Activated CD8-positive, alpha-beta memory T cell treated with anti-CD3 and anti-CD28 coated beads, Interleukin-2, amount 50 U/mL, for 1 hour (primary cell): Measurements from ENCODE around the gene HDAC4.

Source experiments
- DNase-seq: peaks from one replicate; pipeline ENCODE4 v3.0.0-alpha.2; 2020; ENCODE audit errors: extremely low read depth

The HDAC4 gene

DNA sequence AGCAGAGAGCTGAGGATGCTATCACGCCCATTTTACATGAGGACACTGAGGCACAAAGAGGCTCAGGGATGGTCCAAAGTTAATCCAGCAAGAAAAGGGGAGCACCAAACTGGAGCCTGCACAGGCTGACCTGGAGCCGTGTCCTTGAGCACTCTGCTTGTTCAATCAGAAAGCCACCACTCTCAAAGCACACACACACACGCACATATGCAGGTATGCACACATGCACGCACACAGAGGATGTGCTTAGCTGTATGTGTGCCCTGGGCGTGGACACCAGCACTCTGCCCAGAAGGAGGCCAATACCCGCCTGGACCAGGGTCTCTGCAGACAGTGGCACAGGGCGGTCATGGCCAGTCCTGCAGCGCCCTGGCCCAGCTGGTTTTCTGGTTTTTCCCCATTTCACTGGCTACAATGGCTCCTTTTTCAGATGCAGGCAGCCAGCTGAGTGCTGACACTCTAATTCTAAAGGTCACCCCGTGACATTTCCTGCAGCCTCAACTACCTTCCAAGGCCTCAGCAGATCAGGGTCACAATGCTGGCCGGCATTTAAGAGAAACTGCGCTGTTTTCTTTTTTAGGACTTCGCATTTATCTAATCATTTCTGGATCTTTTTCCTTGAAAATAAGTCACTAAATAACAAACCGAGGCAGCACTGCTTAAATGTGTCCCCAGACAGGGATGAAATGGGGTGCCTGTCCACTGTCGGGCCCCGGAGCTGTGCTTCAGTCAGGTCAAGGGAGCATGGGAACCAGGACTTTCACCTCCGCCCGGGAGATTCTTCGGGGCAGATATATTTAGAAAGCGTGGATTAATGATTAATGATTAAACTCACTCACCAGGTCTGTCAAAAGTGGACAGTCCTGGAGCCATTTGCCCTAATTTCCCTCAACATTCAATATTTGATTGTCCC is 104.5 kb downstream of the HDAC4 start:
- DNase-seq = no peak

DNA sequence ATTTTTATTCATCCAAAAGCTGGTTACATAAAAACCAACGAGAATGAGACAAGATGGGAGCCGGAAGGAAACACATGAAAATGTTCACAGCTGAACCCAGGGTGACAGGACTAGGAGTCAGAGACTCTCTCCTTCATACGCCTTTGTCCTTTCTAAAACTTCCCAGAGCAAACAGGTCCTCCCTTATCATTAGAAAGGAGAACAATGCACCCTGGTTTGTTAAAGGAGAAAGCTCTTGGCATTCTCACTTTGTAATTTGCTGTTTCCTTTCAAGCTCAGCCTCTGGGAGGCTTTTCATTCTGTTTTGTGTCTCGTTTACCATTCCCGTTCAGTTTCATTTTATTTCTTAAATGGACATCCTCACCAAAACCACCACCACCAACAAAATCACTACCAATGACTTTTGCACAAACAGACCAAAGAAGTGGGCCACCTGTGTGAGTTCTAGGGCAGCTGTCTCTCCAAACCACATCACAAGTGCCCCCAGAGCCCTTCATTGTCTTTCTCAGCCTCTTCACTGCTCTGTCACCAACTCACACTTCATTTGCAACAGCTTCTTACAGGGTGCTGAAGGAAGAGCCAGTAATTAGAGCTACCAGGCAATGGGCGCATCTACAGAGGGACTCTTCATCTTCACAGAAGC is 105.3 kb downstream of the HDAC4 start:
- no peak for DNase-seq

DNA sequence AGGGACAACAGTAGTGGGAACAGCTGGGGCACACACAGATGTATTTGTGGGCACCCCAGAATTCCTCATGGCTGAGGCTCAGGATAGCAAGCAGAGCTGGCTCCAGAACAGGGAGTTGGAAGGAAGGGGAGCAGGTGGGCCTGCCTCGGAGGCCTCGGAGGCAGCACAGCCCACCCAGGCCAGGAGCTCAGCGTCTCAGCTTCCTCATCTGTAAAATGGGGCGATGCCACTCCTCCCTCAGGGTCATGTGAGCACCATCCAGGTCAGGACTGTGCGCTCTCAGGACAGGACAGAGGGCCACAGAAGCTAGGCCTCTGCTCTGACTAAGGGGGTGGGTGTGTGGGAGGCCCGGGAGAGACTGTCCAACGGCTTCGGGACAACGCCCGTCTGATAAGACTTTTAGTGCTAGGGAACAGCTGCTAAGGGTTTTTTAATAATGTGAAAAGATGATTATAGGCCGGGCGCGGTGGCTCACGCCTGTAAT is 106.2 kb downstream of the HDAC4 start:
- no peak for DNase-seq

DNA sequence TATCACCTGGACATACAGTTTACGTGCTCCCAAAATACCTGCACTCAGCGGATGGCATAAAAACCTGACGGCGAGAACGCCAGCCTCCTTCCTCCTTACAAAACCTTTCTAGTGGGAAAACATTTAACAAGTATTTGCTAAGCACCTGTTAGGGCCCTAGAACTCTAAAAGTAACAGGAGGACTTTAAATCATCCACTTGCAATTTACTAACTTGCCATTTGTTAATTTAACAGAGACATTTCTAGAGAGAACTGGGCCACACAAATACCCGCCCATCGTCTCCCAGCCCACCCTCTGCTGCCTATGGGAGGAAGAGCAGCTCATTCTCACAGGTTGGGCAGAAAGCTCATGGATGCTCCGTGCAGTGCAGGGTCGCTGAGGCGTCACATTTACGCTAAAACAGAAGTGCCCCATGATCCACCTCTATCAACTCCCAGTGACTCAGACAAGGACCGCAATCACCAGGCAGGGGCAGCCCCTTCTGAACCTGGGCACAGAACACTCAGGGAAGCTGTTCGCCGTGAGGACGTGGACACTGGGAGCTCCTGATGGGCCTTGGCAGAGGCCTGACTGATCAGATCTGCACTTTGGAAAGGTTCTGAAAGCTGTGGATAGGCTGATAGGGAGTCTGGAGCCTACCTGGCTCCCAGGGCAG is 106.9 kb downstream of the HDAC4 start:
- peak; percentile 40 for DNase-seq

DNA sequence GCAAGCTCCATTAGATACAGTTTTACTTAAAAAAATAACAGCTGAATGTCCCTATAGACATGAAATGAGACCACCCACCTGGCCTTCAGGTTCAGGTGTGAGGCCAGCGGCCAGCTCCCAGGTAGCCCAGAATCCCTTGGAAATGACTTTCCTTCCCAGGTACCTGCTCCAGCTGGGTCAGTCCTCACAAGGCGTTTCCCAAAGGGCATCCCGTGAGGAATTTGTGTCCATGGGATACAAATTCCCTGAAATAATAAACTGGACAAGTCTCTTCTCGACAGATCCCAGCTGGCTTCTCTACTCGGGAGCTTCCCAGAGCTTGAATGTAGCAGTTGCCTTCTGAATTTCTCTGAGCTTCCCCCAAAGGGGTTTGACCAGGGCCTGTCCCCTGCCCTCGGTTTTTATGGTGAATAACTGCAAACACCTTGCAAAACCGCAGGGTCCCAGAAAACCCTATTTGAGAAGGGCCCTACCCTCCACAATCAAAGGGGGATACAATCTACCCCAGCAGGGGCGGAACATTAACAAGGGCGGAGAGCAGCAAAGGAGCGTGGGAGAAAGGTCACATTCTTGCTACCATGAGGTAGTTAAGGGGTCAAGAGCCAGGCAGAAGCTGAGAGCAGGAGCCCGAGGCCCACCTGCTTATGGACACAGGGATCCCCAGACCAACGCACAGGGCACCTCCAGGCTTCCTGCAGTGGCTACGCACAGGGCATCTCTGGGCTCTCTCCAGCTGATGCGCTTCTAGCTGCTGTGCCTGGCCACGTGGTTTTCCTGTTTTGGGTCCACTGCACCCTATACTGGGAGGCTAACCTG is 107.7 kb downstream of the HDAC4 start:
- no peak for DNase-seq

DNA sequence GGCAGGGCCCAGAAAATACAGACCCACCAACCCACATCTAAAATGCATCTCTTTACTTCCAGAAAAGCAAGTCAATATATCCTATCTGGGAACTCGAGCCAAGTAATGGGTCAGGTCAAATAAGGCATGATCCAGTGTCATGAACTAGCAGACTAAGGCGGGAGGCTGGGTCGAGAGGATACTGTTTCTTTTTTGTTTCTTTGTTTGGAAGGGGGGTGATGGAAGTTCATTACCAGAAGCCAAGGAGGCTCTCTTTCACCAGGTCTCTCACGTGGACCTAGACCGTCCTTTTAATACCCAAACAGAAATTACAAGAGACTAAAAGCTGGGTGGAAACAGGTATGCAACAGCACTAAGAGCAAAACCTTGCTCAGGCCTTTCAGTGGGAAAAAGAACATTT is 108.3 kb downstream of the HDAC4 start:
- no peak for DNase-seq

DNA sequence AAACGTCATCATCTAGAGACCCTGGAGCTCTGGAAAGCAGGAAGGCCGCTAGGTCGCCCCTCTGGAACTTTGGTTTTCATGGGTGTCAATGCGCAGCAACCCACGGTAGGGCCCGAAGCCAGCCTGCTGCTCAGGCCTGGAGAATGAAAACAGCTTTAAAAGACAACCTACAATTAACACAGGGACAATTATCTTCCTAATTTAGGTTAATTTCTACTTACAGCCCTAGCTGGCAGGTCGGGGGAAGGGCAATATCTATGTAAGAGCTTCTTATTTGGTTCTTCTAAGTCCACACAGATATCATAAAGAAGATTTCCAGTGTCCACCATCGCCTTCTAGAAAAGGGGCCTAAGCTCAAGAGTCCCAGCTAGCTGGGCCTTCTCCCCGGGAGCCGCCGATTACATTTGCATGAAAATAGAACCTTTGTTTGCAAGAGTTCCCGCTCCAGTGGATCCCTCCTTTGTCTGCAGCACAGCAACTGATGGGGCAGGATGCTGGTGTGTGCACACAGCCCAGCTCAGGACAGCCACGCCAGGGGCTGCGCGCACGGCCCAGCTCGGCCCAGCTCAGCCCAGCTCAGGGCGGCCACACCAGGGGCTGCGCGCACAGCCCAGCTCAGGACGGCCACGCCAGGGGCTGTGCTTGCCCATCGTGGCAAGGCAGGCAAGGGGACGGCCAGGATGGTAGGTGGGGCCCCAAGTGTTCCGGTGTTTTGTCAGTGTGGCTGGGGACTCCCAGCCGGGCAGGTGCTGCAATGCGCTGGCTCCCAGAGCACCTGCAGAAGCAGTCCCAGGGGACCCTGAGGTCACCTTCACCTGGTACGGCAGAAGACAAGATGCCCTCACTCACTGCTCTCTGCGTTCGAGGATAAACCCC is 109.1 kb downstream of the HDAC4 start:
- DNase-seq = no peak

DNA sequence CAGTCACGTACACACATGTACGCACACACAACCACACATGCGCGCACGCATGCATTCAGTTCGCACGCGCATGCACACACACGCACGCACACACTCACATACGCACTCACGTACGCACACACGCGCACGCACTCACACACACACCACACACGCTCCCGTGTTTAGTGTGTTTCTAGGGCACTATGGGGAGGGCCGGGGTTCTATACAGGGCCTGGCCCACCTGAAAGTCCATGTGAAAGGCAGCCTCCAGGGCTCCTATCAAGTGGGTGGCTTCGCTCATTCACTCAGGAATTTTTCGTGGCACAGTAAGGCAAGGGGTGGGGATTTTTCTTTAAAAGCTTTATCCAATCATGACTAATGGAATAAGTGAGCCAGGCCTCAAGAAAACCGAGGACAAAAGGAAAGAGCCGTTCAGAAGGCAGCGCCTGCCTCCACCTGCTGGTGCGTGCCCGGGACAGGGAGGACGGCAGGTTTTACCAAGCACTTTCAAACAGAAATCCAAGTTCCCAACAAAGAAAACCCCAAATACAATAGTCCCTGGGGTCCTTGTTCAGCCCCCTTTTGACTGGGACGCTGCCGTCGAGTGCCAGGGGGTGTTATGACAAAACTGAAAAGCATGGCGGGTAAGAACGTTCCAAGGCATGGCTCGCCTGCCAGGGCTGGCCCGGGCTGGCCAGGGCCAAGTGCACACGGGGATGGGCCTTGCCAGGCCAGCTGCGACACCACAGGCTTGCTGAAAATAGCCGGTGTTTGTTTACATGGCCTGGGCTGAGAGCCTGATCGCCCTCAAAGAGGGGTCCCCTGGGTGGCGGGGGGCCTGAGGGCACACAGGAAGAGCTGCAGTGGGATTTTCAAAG is 110.0 kb downstream of the HDAC4 start:
- no peak for DNase-seq

DNA sequence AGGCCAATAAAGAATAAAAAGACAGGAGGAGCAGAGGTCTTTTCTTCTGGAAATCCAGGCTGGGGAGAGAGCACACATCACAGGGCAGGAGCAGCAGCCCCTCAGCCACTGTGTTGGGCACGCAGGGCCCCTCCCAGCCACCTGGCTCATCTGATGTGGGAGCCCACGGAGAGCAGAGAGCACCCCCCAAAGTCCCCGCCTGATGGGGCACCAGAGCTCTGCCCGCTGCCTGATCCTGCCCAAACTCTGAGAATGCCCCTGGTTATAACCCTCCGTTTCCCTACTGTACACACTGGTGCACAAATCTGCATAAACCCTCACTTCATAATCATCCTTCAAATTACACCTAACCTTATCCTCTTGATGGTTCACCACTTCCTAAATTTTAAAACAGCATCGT is 111.3 kb downstream of the HDAC4 start:
- DNase-seq = no peak

DNA sequence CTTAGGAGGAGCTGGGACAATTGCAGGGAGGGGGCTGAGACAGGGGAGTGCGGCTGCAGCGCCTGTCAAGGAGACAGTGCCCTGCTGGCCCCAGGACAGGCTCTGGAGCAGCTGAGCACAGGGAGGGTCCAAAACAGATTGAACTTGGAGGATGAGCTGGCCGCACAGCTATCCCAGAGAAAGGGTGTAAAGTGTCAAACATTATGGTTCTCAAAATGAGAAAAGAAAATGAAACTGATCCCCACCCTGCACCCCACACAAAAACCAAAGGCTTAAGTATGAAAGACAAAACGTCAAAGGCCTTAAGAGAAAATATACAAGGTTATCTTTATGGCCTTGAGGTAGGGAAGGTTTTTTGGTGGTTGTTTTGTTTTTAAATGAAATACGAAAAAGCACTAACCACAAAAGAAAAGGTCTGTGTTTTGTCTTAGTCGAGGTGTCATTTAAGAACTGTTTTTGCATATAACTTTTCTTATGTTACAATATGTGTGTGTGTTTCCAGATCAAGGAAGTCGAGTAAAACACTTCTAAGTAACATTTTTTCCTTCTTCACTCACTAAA is 111.8 kb downstream of the HDAC4 start:
- DNase-seq = no peak

DNA sequence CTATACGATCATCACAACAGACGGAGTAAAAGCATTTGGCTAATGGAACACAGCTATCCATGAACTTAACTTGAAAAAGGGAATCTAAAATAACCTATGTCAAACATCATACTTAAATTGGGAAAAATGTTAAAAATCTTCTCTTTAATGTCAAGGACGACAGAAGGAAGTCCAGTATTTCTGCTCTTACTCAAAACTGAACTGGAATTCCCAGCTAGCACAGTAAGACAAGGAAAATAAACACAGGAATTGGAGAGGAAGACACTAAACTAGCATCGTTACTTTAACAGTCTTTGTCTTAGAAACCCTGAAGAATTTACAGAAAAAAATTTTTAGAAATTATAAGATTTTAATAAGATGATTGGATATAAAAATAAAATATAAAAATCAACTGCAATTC is 112.6 kb downstream of the HDAC4 start:
- DNase-seq = no peak

DNA sequence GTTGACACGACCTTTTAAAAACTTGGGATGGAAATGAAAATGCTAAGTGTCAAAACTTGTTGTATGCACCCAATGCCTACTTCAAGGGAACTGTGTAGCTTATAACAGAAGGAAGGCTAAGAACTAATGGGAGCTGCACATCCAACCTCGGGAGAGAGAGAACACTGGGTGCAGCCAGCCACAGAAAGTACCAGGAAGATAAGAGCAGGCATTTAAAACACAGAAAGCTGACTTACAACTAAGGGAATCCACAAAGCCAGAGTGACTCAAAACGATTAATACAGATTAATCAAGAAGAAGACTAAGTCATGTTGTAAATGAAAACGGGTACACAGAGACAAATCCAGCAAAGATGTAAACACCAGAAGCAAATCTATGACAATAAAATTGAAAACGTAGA is 113.4 kb downstream of the HDAC4 start:
- no peak for DNase-seq

DNA sequence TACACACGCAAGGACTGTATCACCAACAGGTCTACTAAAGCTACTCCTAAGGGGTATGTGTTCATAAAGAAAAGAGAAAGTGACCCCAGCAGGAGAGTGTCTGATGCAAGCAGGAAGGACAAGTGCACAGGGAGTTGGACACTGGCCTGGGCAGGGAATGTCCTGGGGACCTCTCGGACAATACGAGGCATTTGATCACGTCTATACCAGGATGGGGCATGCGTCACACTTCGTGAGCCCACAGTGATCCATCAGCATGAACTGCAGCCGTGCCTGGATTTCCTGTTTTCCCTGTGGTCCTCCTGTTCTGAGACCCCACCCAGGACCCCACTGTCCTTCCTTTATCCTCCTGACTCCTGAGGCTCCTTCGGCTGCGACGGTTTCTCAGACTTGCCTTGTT is 113.9 kb downstream of the HDAC4 start:
- no peak for DNase-seq

DNA sequence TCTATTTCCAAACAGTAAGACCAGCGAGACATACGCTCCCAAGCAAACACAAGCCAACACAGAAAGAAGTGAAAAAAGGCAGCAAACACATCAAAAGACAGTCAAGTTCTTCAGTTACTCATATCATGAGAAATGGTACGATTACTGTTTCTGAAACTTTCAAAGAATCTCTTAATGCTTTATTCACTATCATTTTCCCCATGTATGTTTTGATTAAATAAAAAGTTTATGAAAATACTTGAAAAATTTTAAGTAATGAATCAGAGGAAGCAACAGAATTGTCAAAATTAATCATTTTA is 114.9 kb downstream of the HDAC4 start:
- DNase-seq = no peak

DNA sequence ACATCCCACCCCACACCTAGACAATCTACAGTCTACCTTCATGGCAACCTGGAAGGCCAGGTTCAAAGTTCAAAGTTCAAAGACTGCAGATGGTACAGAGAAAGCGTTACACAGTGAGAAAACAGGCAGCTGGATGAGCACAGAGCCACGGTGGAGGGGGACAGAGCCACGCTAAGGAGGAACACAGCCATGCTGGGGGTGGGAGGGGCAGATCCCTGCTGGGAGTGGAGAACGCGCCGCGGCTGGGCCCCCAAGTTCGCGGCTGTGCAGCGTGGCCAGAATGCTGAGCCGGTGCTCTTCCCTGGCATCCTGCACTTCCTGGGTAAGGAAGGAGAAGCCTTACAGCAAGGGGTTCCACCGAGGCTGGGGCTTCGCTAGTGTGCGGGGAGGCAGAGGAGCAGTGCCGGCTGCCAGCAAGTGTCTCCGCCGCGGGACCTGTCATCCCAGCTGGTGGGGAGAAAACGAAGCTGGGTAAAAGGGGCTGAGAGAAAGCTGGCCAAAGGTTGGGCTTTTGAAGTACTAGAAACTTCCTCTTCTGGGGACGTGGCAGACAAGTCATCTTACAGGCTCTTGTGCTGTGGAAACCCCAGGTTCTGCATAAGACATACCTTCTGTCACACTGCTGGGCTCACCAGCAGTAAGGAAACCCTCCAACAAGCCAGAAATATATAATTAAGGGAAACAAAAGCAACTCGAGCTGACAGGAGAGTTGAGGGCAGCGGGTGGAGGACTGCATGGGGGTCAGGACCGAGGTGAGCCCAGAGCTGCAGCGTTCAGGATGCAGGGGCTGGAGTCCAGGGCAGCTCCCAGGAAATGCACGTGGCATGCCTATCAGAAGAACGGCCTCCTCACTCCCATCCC is 115.5 kb downstream of the HDAC4 start:
- no peak for DNase-seq

DNA sequence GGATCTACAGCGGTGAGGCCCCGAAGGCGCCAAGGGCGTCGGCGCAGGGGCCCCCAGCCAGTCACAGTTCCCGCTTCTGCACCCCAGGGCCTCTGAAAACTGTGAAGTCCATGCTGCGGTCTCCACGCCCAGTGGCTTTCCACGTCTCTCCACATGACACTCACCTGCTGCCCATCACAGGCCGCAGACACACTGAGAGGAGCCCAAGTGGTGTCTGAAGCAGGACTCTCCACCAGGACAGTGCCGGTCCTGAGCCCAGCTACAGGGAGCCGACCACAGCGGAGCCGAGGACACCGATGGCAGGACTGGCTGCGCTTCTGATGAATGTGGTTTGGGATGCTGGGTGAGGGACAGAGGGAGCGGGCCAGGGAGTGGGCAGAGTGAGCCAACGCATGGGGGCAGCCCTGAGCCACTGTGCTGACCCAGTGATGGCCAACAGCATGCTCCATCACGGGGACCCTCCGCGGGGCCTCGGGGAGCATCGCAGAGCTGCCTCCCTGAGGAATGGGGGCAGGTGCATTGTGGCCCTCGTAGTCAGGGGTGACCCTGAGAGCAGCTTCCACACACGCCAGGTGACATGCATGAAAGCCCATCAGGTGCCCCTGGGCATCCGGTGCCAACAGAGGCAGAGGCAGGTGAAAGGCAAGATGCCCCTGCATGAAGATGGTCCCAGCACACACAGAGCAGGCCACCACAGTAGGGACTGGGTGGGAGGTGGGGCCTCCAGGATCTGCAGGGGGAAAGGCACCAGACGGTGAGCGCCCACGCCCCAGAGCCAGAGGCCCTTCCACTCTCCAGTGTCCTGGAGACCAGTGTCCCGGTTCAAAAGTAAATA is 116.6 kb downstream of the HDAC4 start:
- DNase-seq = no peak

DNA sequence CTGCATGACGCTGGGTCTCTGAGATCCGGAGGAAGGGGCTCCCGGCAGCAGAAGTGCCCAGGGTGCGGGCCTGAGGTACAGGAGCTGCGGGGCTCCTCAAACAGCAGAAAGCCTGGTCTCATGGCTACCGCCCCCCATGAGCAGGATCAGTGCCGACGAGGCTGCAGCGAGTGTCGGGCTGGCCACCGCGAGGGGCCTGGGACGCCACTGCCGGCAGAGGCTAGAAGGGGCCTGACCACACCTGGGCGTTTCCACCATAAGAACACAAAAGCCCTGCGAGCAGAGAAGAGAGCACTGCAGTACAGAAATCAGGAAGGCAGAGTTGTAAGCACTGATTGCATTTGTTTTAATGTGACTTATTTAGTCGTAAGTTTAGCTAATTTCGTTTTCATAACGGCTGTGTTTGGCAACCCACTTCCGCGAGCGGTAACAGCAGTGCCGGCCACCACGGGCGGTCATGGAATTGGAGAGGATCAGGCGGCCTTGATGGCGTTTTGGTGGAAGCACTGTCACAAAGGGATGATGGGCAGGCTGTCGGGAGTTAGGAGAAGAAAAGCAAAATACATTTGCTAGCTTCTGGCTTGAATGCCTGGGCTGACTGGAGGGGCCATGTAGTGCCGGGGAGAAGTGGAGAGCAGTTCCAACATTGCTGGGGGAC is 117.4 kb downstream of the HDAC4 start:
- no peak for DNase-seq
